Heart left ventricle (tissue), 16 donors: ENCODE data around the gene CSPG4. TPM values are rescaled to one million over a fixed set of nuclear protein-coding genes. Genes with fewer than 3 reads are reported as not detected.
"Not testable (repeated sequence)": the region's sequence is repeated elsewhere in the genome, so short reads cannot be mapped to it uniquely, and the experiment has no call there.

ENCODE experiments used
- ATAC-seq, 4 donors: fragments of 200-7000 bp; cut with Tn5 transposase; one replicate each; pipeline ENCODE4 v1.9.1; 2020 to 2022; ENCODE audit warnings: moderate library complexity in 4 of 4, mild to moderate bottlenecking in 3 of 4, moderate number of reproducible peaks in 1 of 4
- DNase-seq, 5 donors: peaks; one replicate each; pipeline ENCODE4 v3.0.0-alpha.2; 2020
- H3K27ac ChIP-seq, 12 donors: fragments of 200-600 bp; sonication (generic) in 4 of 12; one replicate each; pipeline versions ENCODE4 v1.5.0 to v1.8.0; 2016 to 2022; ENCODE audit warnings: mild to moderate bottlenecking in 2 of 12
- H3K27me3 ChIP-seq, 9 donors: fragments of 200-600 bp; sonication (generic) in 2 of 9; one replicate each; pipeline versions ENCODE4 v1.5.1 to v1.8.0; 2016 to 2022; ENCODE audit warnings: mild to moderate bottlenecking in 3 of 9
- H3K36me3 ChIP-seq, 9 donors: fragments of 200-600 bp; sonication (generic) in 2 of 9; one replicate each; pipeline versions ENCODE4 v1.5.0 to v1.8.0; 2018 to 2022; ENCODE audit warnings: mild to moderate bottlenecking in 2 of 9
- H3K4me1 ChIP-seq, 12 donors: fragments of 200-600 bp; sonication (generic) in 4 of 12; one replicate each; pipeline versions ENCODE4 v1.5.0 to v1.8.0; 2016 to 2022; ENCODE audit warnings: mild to moderate bottlenecking in 3 of 12
- H3K4me3 ChIP-seq, 12 donors: fragments of 200-600 bp; sonication (generic) in 4 of 12; one replicate each; pipeline versions ENCODE4 v1.5.0 to v1.8.0; 2017 to 2022; ENCODE audit warnings: mild to moderate bottlenecking in 9 of 12, moderate library complexity in 4 of 12
- H3K9me3 ChIP-seq, 12 donors: fragments of 200-600 bp; sonication (generic) in 4 of 12; one replicate each; pipeline versions ENCODE4 v1.5.0 to v1.8.0; 2016 to 2022; ENCODE audit warnings: mild to moderate bottlenecking in 1 of 12
- CTCF ChIP-seq, 12 donors: fragments of 200-600 bp; sonication (generic) in 4 of 12; IDR thresholded peaks; one replicate each; pipeline versions ENCODE4 v1.5.0 to v1.8.0; 2018 to 2022; ENCODE audit warnings: antibody characterized with exemption in 12 of 12, mild to moderate bottlenecking in 5 of 12
- POLR2A ChIP-seq, 2 donors: fragments of 450-650 bp; IDR thresholded peaks; one replicate each; pipeline ENCODE4 v1.6.1; 2017; ENCODE audit warnings: antibody characterized with exemption in 2 of 2, mild to moderate bottlenecking in 2 of 2, moderate library complexity in 2 of 2
- WGBS, 4 donors: extraction: QIAGEN DNeasy Blood & Tissue Kit in 2 of 4; methylation state at CpG; one replicate each; pipeline versions ENCODE4 v1.1.5 to v1.1.7; 2013 to 2018; 5-methylcytosine and 5-hydroxymethylcytosine counted together
- intact Hi-C, 10 donors: fragments of 100-400 bp; cut with DNase I; formaldehyde crosslinking; loops; one replicate each; pipeline versions ENCODE4 v1.11.1 to v1.14.2; 2022
- polyA plus RNA-seq, 2 donors: library from polyadenylated mRNA; stranded (reverse); fragments of 200-250 nt; gene quantifications; one replicate each; pipeline ENCODE4 v1.2.3, GENCODE V29; 2013
- total RNA-seq, 9 donors: library from RNA; depleted of rRNA in 2 of 9; stranded (reverse); fragments of >200 nt in 2 of 9; fragmentation: NEBNext Ultra II Directional in 3 of 9; extraction: Animal tissue kit (Norgen Biotek cat#: 25700) in 3 of 9; gene quantifications; one replicate each; pipeline versions ENCODE4 v1.1.0 to v1.2.4, GENCODE V29; 2016 to 2023
- donor health status: ischemic (EF 13 %, LVEDD 7.1; RV severe dilation, severe dysfunction).
- donor health status: healthy with polysubstance abuse.
- donor health status: DM: no; HTN: yes; CAD: no.
- donor health status: DM: no; HTN: no; CAD: no.
- donor health status: ischemic (EF 25% LVEDD 6.9; RV normal size, moderate dysfunction).
- donor health status: ischemic (EF 25% LVEDD 5.7; RV mildly dilated, moderate dysfunction).
- donor health status: healthy.
- donor health status: DM: yes; HTN: yes; CAD: no.
- donor health status: ischemic (EF 35%, LVEDD 5.7; RV mildly dilated, moderate dysfunction).
- donor health status: nonischemic (EF 11% LVEDD 7.7; RV severe dilation, severe dysfunction).
- donor health status: DM: yes; HTN: yes; CAD: no.
- donor health status: PGD.
- donor health status: ischemic (EF 29% LVEDD 5.4; RV normal size, mild dysfunction).
- donor health status: nonischemic (EF 23%, LVEDD 6.1; RV moderate dilation, normal function).

CSPG4 gene
- total and polyA plus RNA-seq, 11 donors, result 8.5 to 46.9 (median 13.9) TPM

- Histone ChIP-seq H3K9me3 (no peaks in the 10 kb centered on the region), H3K27me3 (peaks cover 0 to 5% (median 0%) of the 10 kb centered on the region in 9 donors), H3K4me3 (no peak overlapping the region), H3K4me1 (peaks cover 4 to 55% (median 34%) of the 10 kb centered on the region in 12 donors), H3K36me3 (peaks cover 0 to 19% (median 0%) of the 10 kb centered on the region in 9 donors), H3K27ac (peak overlapping the region in 8 of 12 donors; percentile 8 to 93 (median 68))
- DNase-seq, result no peak
- ATAC-seq, result no peak
- 45 to 73% (median 55%) methylated on average over 6 of the region's 6 CpGs for WGBS, 4 donors
- no peak for TF ChIP-seq CTCF (IDR thresholded peaks at IDR 0.05)
- intact Hi-C loops, result no loop called here
These were observed 17.4 kb downstream of the CSPG4 start for GRCh38 chr15:75695220-75695619.

GRCh38 chr15:75694241-75695182, 18.1 kb downstream of the CSPG4 start:
- WGBS, 4 donors, result 10 to 18% (median 12%) methylated on average over 16 to 20 of the region's 20 CpGs
- H3K4me1 ChIP-seq, result peaks cover 4 to 49% (median 29%) of the 10 kb centered on the region in 12 donors
- ATAC-seq (peak; percentile 78 to 92 (median 89)), DNase-seq (peak; percentile 72 to 90 (median 86))
- TF ChIP-seq CTCF (IDR thresholded peaks at IDR 0.05) (peak in 9 of 12 donors; percentile 7 to 52 (median 30)), POLR2A (IDR thresholded peaks at IDR 0.05) (no peak)
- H3K9me3 ChIP-seq, result no peaks in the 10 kb centered on the region
- peaks cover 0 to 5% (median 0%) of the 10 kb centered on the region in 9 donors for H3K27me3 ChIP-seq
- intact Hi-C loops, result loop anchor here in 6 of 10 donors (5.0 kb wide), 3 partner anchors 33 to 108 kb away; no protein-coding TSS in a partner anchor
- H3K4me3 ChIP-seq, result peak overlapping the region in 1 of 12 donors; percentile 6
- H3K36me3 ChIP-seq, result peaks cover 0 to 21% (median 0%) of the 10 kb centered on the region in 9 donors
- H3K27ac ChIP-seq, result peak overlapping the region in 11 of 12 donors; percentile 26 to 93 (median 67)

- no peak for TF ChIP-seq CTCF (IDR thresholded peaks at IDR 0.05)
- TF ChIP-seq POLR2A (IDR thresholded peaks at IDR 0.05), result no peak
- Histone ChIP-seq H3K36me3 (peaks cover 0 to 21% (median 0%) of the 10 kb centered on the region in 9 donors), H3K9me3 (no peaks in the 10 kb centered on the region), H3K4me3 (no peak overlapping the region), H3K27me3 (peaks cover 0 to 5% (median 0%) of the 10 kb centered on the region in 9 donors), H3K27ac (peak overlapping the region in 11 of 12 donors; percentile 26 to 93 (median 67)), H3K4me1 (peaks cover 4 to 41% (median 27%) of the 10 kb centered on the region in 12 donors)
- DNase-seq, result peak in 1 of 5 donors; percentile 37
- no peak for ATAC-seq
- WGBS, 4 donors, result 26 to 53% (median 43%) methylated on average over 11 to 14 of the region's 14 CpGs
- intact Hi-C loops, result loop anchor here in 6 of 10 donors (5.0 kb wide), 3 partner anchors 34 to 109 kb away; no protein-coding TSS in a partner anchor
These were observed 19.0 kb downstream of the CSPG4 start for GRCh38 chr15:75693501-75694240.

- ATAC-seq, result not testable (repeated sequence)
- intact Hi-C loops, result loop anchor here in 6 of 10 donors (5.0 kb wide), 3 partner anchors 34 to 109 kb away; no protein-coding TSS in a partner anchor
These were observed 19.6 kb downstream of the CSPG4 start for GRCh38 chr15:75693028-75693427.

GRCh38 chr15:75692311-75692710, 20.3 kb downstream of the CSPG4 start:
- not testable (repeated sequence) for H3K27me3 ChIP-seq, DNase-seq, ATAC-seq, H3K4me3 ChIP-seq, H3K9me3 ChIP-seq
- intact Hi-C loops, result loop anchor here in 6 of 10 donors (5.0 kb wide), 3 partner anchors 35 to 110 kb away; no protein-coding TSS in a partner anchor
- WGBS, 4 donors, result 78 to 86% (median 85%) methylated on average over 4 of the region's 4 CpGs
- peaks cover 0 to 29% (median 0%) of the 10 kb centered on the region in 9 donors for H3K36me3 ChIP-seq
- H3K4me1 ChIP-seq, result peaks cover 4 to 39% (median 26%) of the 10 kb centered on the region in 12 donors
- peak overlapping the region in 1 of 12 donors; percentile 41 for H3K27ac ChIP-seq

More at GRCh38 chr15:75693028-75693427, 19.6 kb downstream of the CSPG4 start:
- Histone ChIP-seq H3K27ac (peak overlapping the region in 4 of 12 donors; percentile 27 to 93 (median 72)), H3K4me1 (peaks cover 4 to 41% (median 27%) of the 10 kb centered on the region in 12 donors), H3K36me3 (peaks cover 0 to 22% (median 0%) of the 10 kb centered on the region in 9 donors)
- DNase-seq, result peak in 1 of 5 donors; percentile 23
- WGBS, 4 donors, result 70 to 79% (median 73%) methylated on average over 9 to 11 of the region's 15 CpGs
- not testable (repeated sequence) for H3K9me3 ChIP-seq, H3K27me3 ChIP-seq, H3K4me3 ChIP-seq

- H3K4me3 ChIP-seq, H3K27me3 ChIP-seq, H3K9me3 ChIP-seq, H3K27ac ChIP-seq, DNase-seq, ATAC-seq: not testable (repeated sequence)
- intact Hi-C loops, result loop anchor here in 9 of 10 donors (5.0 to 10.0 kb wide), 7 partner anchors 33 to 325 kb away; partner anchors contain the start of gene MAN2C1 (in 4 of the 9)
- Histone ChIP-seq H3K4me1 (peaks cover 0 to 15% (median 13%) of the 10 kb centered on the region in 12 donors), H3K36me3 (peaks cover 0 to 30% (median 2%) of the 10 kb centered on the region in 9 donors)
- WGBS, 4 donors, result 86 to 94% (median 93%) methylated on average over 9 to 20 of the region's 20 CpGs
These were observed 23.2 kb downstream of the CSPG4 start for GRCh38 chr15:75689429-75689828.
